OCI-LY1 (cell line): ENCODE measurements around the gene ADGRG3.

ENCODE experiments used
- EZH2 ChIP-seq: fragments of 200-600 bp; sonication (generic), shearing (Covaris generic); IDR thresholded peaks from 2 replicates; pipeline ENCODE4 v1.8.0; 2017; ENCODE audit warnings: borderline replicate concordance, mixed run types, mild to moderate bottlenecking, antibody characterized with exemption, low read length, moderate library complexity, mixed read lengths
- TF ChIP-seq, protein P1 (sequence below): fragments of 200-600 bp; sonication (generic), shearing (Covaris generic); IDR thresholded peaks from 2 replicates; pipeline ENCODE4 v1.5.1; 2017; ENCODE audit warnings: mild to moderate bottlenecking, antibody characterized with exemption, low read length, moderate library complexity, mixed read lengths

DNA sequence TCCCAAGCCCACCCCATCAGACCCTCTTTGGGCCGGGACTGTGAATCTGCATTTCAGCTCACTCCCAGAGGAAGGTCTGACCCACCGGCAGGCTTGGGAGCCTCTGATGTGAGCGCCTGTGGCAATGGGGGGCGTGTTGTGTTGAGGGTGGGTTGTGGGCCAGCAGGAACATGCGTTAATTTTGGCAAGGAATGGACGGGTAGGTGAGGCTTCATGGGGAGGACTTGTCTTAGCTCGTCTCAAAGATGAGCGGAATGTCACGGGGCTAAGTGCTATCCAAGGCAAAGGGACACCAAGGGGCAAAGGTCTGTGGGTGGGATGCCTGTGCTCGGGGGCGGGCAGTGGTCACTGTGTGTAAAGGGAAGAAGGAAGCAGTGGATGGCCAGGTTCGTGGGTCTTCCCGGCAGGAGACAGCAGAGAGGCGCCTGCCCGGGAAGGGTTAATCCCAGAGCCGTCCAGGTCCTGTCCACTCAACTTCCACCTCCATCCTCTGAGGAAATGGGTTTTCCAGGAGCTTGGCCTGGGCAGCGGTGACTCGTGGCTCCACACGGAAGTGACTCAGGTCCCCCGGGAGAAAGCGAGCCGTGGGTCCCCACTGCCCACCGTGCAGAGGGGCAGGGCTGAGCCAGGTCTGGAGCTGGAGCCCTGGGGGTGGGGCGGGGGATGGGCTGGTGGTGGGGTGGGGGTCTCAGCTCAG, 22.3 kb upstream of the ADGRG3 start:
- TF ChIP-seq, protein P1, sequence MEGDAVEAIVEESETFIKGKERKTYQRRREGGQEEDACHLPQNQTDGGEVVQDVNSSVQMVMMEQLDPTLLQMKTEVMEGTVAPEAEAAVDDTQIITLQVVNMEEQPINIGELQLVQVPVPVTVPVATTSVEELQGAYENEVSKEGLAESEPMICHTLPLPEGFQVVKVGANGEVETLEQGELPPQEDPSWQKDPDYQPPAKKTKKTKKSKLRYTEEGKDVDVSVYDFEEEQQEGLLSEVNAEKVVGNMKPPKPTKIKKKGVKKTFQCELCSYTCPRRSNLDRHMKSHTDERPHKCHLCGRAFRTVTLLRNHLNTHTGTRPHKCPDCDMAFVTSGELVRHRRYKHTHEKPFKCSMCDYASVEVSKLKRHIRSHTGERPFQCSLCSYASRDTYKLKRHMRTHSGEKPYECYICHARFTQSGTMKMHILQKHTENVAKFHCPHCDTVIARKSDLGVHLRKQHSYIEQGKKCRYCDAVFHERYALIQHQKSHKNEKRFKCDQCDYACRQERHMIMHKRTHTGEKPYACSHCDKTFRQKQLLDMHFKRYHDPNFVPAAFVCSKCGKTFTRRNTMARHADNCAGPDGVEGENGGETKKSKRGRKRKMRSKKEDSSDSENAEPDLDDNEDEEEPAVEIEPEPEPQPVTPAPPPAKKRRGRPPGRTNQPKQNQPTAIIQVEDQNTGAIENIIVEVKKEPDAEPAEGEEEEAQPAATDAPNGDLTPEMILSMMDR, result no peak
- TF ChIP-seq EZH2, result no peak
